ENCODE results near the gene NT5C2.

The NT5C2 gene

DNA sequence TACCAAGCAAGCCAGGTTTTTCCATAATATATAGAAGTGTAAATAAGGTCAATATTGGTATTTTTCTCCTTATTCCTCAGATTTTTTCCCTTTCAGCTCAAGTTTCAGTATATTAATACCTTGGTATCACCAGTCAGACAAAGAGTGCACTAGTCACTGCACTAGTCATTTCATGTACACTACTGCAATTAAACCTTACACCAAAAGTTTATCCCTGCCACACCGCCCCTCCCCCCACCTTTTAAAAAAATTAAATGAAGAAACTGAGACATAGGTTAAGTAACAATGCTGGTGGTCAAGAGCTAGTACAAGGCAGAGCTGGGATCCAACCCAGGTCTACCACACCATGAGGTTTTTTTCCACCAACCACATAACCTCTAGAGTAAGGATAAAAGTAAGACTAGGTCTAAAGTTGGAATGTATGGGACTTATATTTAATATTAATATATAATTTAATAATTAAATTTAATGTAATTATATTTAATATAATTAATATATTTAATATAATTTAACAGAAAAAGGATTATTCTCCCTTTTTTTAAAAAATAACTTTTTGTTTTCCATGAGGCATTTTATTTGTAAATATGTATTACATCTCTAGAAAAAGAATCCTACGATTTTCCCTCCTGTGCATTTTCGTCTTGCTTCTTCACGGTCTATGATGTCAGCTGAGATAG is 68.5 kb downstream of the NT5C2 start:
- TF ChIP-seq, protein P1, sequence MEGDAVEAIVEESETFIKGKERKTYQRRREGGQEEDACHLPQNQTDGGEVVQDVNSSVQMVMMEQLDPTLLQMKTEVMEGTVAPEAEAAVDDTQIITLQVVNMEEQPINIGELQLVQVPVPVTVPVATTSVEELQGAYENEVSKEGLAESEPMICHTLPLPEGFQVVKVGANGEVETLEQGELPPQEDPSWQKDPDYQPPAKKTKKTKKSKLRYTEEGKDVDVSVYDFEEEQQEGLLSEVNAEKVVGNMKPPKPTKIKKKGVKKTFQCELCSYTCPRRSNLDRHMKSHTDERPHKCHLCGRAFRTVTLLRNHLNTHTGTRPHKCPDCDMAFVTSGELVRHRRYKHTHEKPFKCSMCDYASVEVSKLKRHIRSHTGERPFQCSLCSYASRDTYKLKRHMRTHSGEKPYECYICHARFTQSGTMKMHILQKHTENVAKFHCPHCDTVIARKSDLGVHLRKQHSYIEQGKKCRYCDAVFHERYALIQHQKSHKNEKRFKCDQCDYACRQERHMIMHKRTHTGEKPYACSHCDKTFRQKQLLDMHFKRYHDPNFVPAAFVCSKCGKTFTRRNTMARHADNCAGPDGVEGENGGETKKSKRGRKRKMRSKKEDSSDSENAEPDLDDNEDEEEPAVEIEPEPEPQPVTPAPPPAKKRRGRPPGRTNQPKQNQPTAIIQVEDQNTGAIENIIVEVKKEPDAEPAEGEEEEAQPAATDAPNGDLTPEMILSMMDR (IDR thresholded peaks at IDR 0.05; ENCODE audit: low read depth, low read length), result no peak
- H3K4me3 ChIP-seq (ENCODE audit: low read depth, low read length), result no peak overlapping the region

DNA sequence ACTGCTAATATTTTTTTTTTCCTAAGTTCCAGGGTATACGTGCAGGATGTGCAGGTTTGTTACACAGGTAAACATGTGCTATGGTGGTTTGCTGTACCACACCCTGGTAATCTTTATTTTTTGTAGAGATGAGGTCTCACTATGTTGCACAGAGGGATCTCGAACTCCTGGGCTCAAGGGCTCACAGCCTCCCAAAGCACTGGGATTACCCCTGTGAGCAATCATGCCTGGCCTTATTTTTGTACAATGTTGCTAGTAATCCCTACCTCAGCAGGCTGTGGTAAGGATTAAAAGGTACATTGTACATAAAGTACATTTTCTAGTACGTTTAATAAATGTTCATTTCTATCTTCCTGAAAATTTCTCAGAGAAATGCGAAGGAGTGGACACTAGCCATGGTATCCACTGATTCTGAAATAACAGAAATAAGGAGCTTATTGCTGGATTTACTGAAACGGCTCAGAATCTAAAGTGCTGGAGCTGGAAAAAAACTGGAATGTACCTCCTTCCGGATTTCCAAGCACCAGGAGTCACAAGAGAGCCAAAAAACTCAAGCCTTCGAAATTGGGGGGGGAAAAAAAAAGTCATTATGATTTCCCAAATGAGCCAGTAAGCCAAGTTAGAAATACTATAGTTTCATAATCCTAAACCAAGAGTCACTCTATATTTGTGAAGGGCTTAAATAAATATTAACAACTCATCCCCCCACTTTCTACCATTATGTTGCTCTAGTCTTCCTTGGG is 69.6 kb downstream of the NT5C2 start:
- TF ChIP-seq, protein P1 (IDR thresholded peaks at IDR 0.05; ENCODE audit: low read depth, low read length), result no peak
- H3K4me3 ChIP-seq (ENCODE audit: low read depth, low read length), result no peak overlapping the region

DNA sequence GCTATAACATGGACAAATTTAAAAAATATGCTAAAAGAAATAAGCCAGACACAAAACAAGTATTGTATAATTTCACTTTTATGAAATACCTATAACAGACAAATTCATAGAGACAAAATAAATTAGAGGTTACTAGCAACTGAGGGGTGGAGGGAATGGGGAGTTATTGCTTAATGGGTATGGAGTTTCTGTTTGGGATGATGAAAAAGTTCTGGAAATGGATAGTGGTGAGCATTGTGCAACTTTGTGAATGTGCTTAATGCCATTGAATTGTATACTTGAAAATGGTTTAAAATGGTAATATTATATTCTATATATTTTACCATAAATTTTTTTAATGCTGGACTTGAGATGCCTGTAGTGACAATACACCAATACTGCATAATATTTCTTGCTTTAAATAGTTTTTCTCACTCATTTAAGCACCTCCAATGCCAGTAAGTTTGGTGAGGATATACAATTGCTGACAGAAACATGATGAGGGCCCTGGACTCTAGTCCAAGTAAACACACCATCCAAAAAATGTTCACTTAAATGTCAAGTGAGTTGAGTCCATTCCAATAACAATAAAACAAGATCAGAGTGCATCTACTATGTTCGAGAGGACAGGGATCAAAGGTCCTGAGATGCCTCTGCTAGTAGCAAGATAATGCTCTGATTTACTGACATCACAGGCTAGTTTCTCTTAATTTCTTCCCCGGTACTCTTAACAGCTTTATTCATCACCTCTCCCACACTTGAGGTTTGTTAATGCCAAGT is 71.9 kb downstream of the NT5C2 start:
- no peak overlapping the region for H3K4me3 ChIP-seq (ENCODE audit: low read depth, low read length)
- TF ChIP-seq, protein P1 (IDR thresholded peaks at IDR 0.05; ENCODE audit: low read depth, low read length), result no peak

DNA sequence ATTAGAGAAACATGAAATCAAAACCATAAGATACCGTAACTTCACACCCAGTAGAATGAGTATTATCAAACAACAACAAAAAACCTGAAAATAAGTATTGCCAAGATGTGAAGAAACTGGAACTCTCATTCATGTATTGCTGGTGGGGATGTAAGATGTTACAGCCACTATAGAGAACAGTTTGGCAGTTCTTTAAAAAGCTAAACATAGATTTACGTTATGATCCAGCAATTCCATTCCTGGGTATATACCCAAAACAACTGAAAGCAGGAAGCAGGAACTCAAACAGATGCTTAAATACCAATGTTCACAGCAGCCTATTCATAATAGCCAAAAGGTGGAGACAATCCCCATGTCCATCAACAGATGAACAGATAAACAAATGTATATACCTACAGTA is 72.5 kb downstream of the NT5C2 start:
- TF ChIP-seq, protein P1 (IDR thresholded peaks at IDR 0.05; ENCODE audit: low read depth, low read length), result no peak
- no peak overlapping the region for H3K4me3 ChIP-seq (ENCODE audit: low read depth, low read length)

DNA sequence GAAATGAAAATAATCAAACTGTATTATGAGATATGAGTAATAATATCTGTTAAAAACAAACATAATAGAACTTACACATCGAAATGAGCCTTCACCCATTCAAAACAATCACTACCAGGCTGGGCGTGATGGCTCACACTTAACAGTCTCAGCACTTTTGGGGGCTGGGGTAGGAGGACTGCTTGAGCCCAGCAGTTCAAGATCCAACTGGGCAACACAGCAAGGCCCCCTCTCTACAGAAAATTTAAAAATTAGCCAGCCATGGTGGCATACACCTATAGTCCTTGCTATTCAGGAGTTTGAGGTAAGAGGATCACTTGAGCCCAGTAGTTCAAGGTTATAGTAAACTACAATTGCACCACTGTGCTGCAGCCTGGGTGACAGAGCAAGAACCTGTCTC is 75.8 kb downstream of the NT5C2 start:
- TF ChIP-seq, protein P1 (IDR thresholded peaks at IDR 0.05; ENCODE audit: low read depth, low read length), result no peak
- H3K4me3 ChIP-seq (ENCODE audit: low read depth, low read length), result no peak overlapping the region

DNA sequence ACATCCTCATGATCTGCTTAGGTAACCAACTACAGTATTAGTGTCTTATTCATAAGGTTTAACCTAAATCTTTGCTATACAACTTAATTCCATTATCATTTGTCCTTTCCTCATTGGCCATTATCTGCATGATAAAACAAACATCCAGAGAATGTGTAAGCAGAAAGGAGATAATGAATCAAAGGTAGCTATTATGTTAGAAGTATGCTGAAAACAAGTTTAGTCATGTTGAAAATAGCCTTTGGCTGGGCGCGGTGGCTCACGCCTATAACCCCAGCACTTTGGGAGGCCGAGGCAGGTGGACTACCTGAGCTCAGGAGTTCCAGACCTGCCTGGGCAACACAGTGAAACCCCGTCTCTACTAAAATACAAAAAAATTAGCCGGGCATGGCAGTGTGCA is 78.2 kb downstream of the NT5C2 start:
- TF ChIP-seq, protein P1 (IDR thresholded peaks at IDR 0.05; ENCODE audit: low read depth, low read length), result no peak
- H3K4me3 ChIP-seq (ENCODE audit: low read depth, low read length), result no peak overlapping the region

Measured in WI38 (cell line).